ENCODE measurements around the gene DDI1. TPM values are rescaled to one million over a fixed set of nuclear protein-coding genes. Genes with fewer than 3 reads are reported as not detected.

DDI1 gene
- polyA plus RNA-seq, 3 donors = not detected

- H3K27me3 ChIP-seq (ENCODE audit: control insufficient read depth in 2 of 2, insufficient read depth in 2 of 2, low read length in 2 of 2) = no peaks in the 10 kb centered on the region
- no peak overlapping the region for H3K9ac ChIP-seq (ENCODE audit: insufficient read depth, low read length, poor library complexity, severe bottlenecking)
- peak overlapping the region in 1 of 2 donors; percentile 43 for H3K4me3 Mint-ChIP-seq
- no peak overlapping the region for H3K4me2 ChIP-seq (replicated peaks; ENCODE audit: extremely low read depth, low read length, poor library complexity, severe bottlenecking)
- peaks cover 36 to 41% of the 10 kb centered on the region in 2 donors for H3K4me1 ChIP-seq (ENCODE audit: control insufficient read depth in 1 of 2, insufficient read depth in 2 of 2, low read length in 2 of 2)
- peaks cover 0 to 5% (median 0%) of the 10 kb centered on the region in 7 donors for H3K9me3 Mint-ChIP-seq
- peak overlapping the region in 1 of 2 donors; percentile 62 for H3K27ac ChIP-seq (ENCODE audit: low read depth in 1 of 2, low read length in 2 of 2)
- H3K4me1 Mint-ChIP-seq = peaks cover 35% of the 10 kb centered on the region
- H2AFZ ChIP-seq (ENCODE audit: insufficient read depth, low read depth, low read length, poor library complexity, severe bottlenecking) = no peak overlapping the region
- no peaks in the 10 kb centered on the region for H3K79me2 ChIP-seq (ENCODE audit: insufficient read depth, low read length)
- peak; percentile 77 to 90 (median 89) for DNase-seq
- H3K27ac Mint-ChIP-seq = peak overlapping the region; percentile 20 to 85 (median 72)
- H4K20me1 ChIP-seq (ENCODE audit: insufficient read depth, low read length) = no peaks in the 10 kb centered on the region
- no peaks in the 10 kb centered on the region for H3K36me3 ChIP-seq (replicated peaks in 1 of 2; ENCODE audit: control insufficient read depth in 1 of 2, insufficient read depth in 2 of 2, low read length in 2 of 2)
- TF ChIP-seq CTCF (IDR thresholded peaks at IDR 0.05) = no peak
- no peaks in the 10 kb centered on the region for H3K9me3 ChIP-seq (replicated peaks in 1 of 2; ENCODE audit: control insufficient read depth in 1 of 2, insufficient read depth in 1 of 2, low read length in 2 of 2)
- WGBS (ENCODE audit: insufficient coverage) = no CpG with 5 or more reads among the region's 3 CpGs
- no peak overlapping the region for H3K4me3 ChIP-seq (replicated peaks in 1 of 3; ENCODE audit: low read depth in 2 of 3, low read length in 3 of 3)
- peaks cover 2% of the 10 kb centered on the region in 3 donors for H3K27me3 Mint-ChIP-seq (ENCODE audit: low read depth in 3 of 3)
- H3K36me3 Mint-ChIP-seq = no peaks in the 10 kb centered on the region
- intact Hi-C loops (cut with micrococcal nuclease) = no loop called here
These were observed 37.7 kb downstream of the DDI1 start for GRCh38 chr11:104073950-104074705.

- H3K4me3 Mint-ChIP-seq = no peak overlapping the region
- no peak overlapping the region for H3K9ac ChIP-seq (ENCODE audit: insufficient read depth, low read length, poor library complexity, severe bottlenecking)
- no peaks in the 10 kb centered on the region for H3K9me3 ChIP-seq (replicated peaks in 1 of 2; ENCODE audit: control insufficient read depth in 1 of 2, insufficient read depth in 1 of 2, low read length in 2 of 2)
- H3K27me3 ChIP-seq (ENCODE audit: control insufficient read depth in 2 of 2, insufficient read depth in 2 of 2, low read length in 2 of 2) = no peaks in the 10 kb centered on the region
- H4K20me1 ChIP-seq (ENCODE audit: insufficient read depth, low read length) = no peaks in the 10 kb centered on the region
- H3K36me3 Mint-ChIP-seq = no peaks in the 10 kb centered on the region
- DNase-seq = peak in 1 of 3 donors; percentile 16
- H3K4me2 ChIP-seq (replicated peaks; ENCODE audit: extremely low read depth, low read length, poor library complexity, severe bottlenecking) = peak overlapping the region; percentile 22
- intact Hi-C loops (cut with micrococcal nuclease) = no loop called here
- H3K36me3 ChIP-seq (replicated peaks in 1 of 2; ENCODE audit: control insufficient read depth in 1 of 2, insufficient read depth in 2 of 2, low read length in 2 of 2) = no peaks in the 10 kb centered on the region
- H3K4me3 ChIP-seq (replicated peaks in 1 of 3; ENCODE audit: low read depth in 2 of 3, low read length in 3 of 3) = peak overlapping the region in 1 of 3 experiments; percentile 17
- H3K27ac ChIP-seq (ENCODE audit: low read depth in 1 of 2, low read length in 2 of 2) = peak overlapping the region in 1 of 2 donors; percentile 47
- H3K79me2 ChIP-seq (ENCODE audit: insufficient read depth, low read length) = no peaks in the 10 kb centered on the region
- H2AFZ ChIP-seq (ENCODE audit: insufficient read depth, low read depth, low read length, poor library complexity, severe bottlenecking) = no peak overlapping the region
- peaks cover 0 to 5% (median 0%) of the 10 kb centered on the region in 7 donors for H3K9me3 Mint-ChIP-seq
- peak overlapping the region in 6 of 7 donors; percentile 58 to 90 (median 77) for H3K27ac Mint-ChIP-seq
- H3K4me1 Mint-ChIP-seq = peaks cover 35% of the 10 kb centered on the region
- H3K4me1 ChIP-seq (ENCODE audit: control insufficient read depth in 1 of 2, insufficient read depth in 2 of 2, low read length in 2 of 2) = peaks cover 36 to 41% of the 10 kb centered on the region in 2 donors
- H3K27me3 Mint-ChIP-seq (ENCODE audit: low read depth in 3 of 3) = peaks cover 0 to 2% (median 2%) of the 10 kb centered on the region in 3 donors
- TF ChIP-seq CTCF (IDR thresholded peaks at IDR 0.05) = no peak
These were observed 38.7 kb downstream of the DDI1 start for GRCh38 chr11:104075091-104075490.
